Thyroid gland (tissue), 4 donors: ENCODE results near the gene MYO5C.

Experiments used
- CTCF ChIP-seq, 6 experiments: fragments of 200-600 bp in 3 of 6; fragments of 450-650 bp in 3 of 6; sonication (generic) in 3 of 6; IDR thresholded peaks; one replicate each; pipeline ENCODE4 v1.5.1; 2016 to 2019; ENCODE audit warnings: antibody characterized with exemption in 6 of 6, mild to moderate bottlenecking in 2 of 6, inconsistent platforms in 1 of 6, moderate library complexity in 1 of 6
- POLR2A ChIP-seq, 2 donors: fragments of 450-650 bp; IDR thresholded peaks; one replicate each; pipeline ENCODE4 v1.6.1; 2017; ENCODE audit warnings: antibody characterized with exemption in 2 of 2, mild to moderate bottlenecking in 2 of 2, moderate library complexity in 1 of 2

- TF ChIP-seq CTCF (IDR thresholded peaks at IDR 0.05) (no peak), POLR2A (IDR thresholded peaks at IDR 0.05) (no peak)
Measured at GRCh38 chr15:52309154-52309548, 13.5 kb upstream of the MYO5C start.
